K562 (cell line): ENCODE data around the gene SNX1. TPM values are rescaled to one million over a fixed set of nuclear protein-coding genes. Genes with fewer than 3 reads are reported as not detected.

Experiments used
- AFF1 ChIP-seq, 2 experiments: fragments of 450-650 bp; IDR thresholded peaks; 2 replicates each; pipeline ENCODE4 v1.6.1; 2018; ENCODE audit warnings: mild to moderate bottlenecking in 2 of 2, low read depth in 1 of 2; ENCODE audit not compliant: partially characterized antibody in 2 of 2
- BHLHE40 ChIP-seq: IDR thresholded peaks from 2 replicates; pipeline ENCODE4 v1.6.1; 2011; ENCODE audit warnings: low read length, improper control_type of control experiment
- CREBBP ChIP-seq: IDR thresholded peaks from one replicate; pipeline ENCODE4 v1.6.1; 2012; ENCODE audit warnings: low read depth, mild to moderate bottlenecking, control low read depth, inconsistent platforms, low read length
- HOMEZ ChIP-seq: fragments of 250-450 bp; sonication (Bioruptor Pico); IDR thresholded peaks from 2 replicates; pipeline ENCODE4 v1.4.0; 2020; ENCODE audit warnings: mild to moderate bottlenecking, moderate library complexity
- MAFF ChIP-seq: IDR thresholded peaks from 2 replicates; pipeline ENCODE4 v1.6.1; 2012; ENCODE audit warnings: low read length, improper control_type of control experiment
- MAFK ChIP-seq: IDR thresholded peaks from 2 replicates; pipeline ENCODE4 v1.6.1; 2011; ENCODE audit warnings: low read length, improper control_type of control experiment
- NCOA1 ChIP-seq: fragments of 450-650 bp; IDR thresholded peaks from 2 replicates; pipeline ENCODE4 v1.6.1; 2016; ENCODE audit warnings: low read depth
- PCBP1 ChIP-seq: fragments of 200-400 bp; formaldehyde crosslinking; IDR thresholded peaks from 2 replicates; pipeline ENCODE4 v1.6.1; 2018; ENCODE audit warnings: mild to moderate bottlenecking, low read depth, low read length; ENCODE audit not compliant: poor library complexity, severe bottlenecking
- RBM17 ChIP-seq: fragments of 200-400 bp; formaldehyde crosslinking; IDR thresholded peaks from 2 replicates; pipeline ENCODE4 v1.6.1; 2017; ENCODE audit warnings: low read depth, mild to moderate bottlenecking, low read length, borderline replicate concordance
- SMC3 ChIP-seq: conservative IDR thresholded peaks from 2 replicates; pipeline ENCODE4 v1.6.1; 2011; ENCODE audit warnings: low read depth, low read length, improper control_type of control experiment; ENCODE audit not compliant: insufficient read depth
- SP1 ChIP-seq: sonication (generic); formaldehyde crosslinking; IDR thresholded peaks from 2 replicates; pipeline ENCODE4 v1.8.1; 2022; ENCODE audit warnings: mild to moderate bottlenecking, missing genetic modification reagents
- SUPT5H ChIP-seq: fragments of 450-650 bp; IDR thresholded peaks from 2 replicates; pipeline ENCODE4 v1.6.1; 2016
- ZBTB17 ChIP-seq: fragments of 450-650 bp; formaldehyde crosslinking; IDR thresholded peaks from 2 replicates; pipeline ENCODE4 v1.4.0; 2020; ENCODE audit warnings: mild to moderate bottlenecking
- ZNF174 ChIP-seq: fragments of 250-450 bp; sonication (Bioruptor Pico); IDR thresholded peaks from 2 replicates; pipeline ENCODE4 v1.4.0; 2020; ENCODE audit warnings: mild to moderate bottlenecking
- ZNF263 ChIP-seq: sonication (generic); formaldehyde crosslinking; IDR thresholded peaks from 2 replicates; pipeline ENCODE4 v1.8.0; 2022; ENCODE audit warnings: mild to moderate bottlenecking, missing genetic modification reagents, borderline replicate concordance
- ZNF3 ChIP-seq: fragments of 250-450 bp; sonication (Bioruptor Pico); IDR thresholded peaks from 2 replicates; pipeline ENCODE4 v1.5.0; 2021; ENCODE audit warnings: mild to moderate bottlenecking, moderate library complexity
- ZNF561 ChIP-seq: fragments of 450-650 bp; formaldehyde crosslinking; conservative IDR thresholded peaks from 2 replicates; pipeline ENCODE4 v1.4.0; 2020; ENCODE audit warnings: mild to moderate bottlenecking, moderate library complexity
- polyA plus RNA-seq, 8 experiments: library from polyadenylated mRNA; depleted of rRNA in 4 of 8; stranded (reverse) in 5 of 8; unstranded in 3 of 8; fragments of >200 nt; fragmentation: Nextera tagmentation in 2 of 8; fragmentation: Illumina TruSeq in 1 of 8; extraction: Ambion mirVana in 2 of 8; extraction: Trizol in 1 of 8; gene quantifications; 2 replicates each; pipeline versions ENCODE4 v1.2.1 to v1.2.3, GENCODE V29; 2011 to 2014; ENCODE audit warnings: inconsistent platforms in 1 of 8, missing spikeins in 1 of 8
- total RNA-seq, 7 experiments: library from RNA; depleted of rRNA in 6 of 7; stranded (reverse); fragments of >200 nt in 6 of 7; fragmentation: Illumina TruSeq in 2 of 7; extraction: Trizol in 2 of 7; gene quantifications; 2 replicates each; pipeline versions ENCODE4 v1.2.1 to v1.2.3, GENCODE V29; 2011 to 2021; ENCODE audit warnings: low replicate concordance in 1 of 7
- TF ChIP-seq, protein P1 (sequence below): fragments of 250-450 bp; sonication (Bioruptor Pico); IDR thresholded peaks from 2 replicates; pipeline ENCODE4 v1.8.0; 2021; ENCODE audit warnings: mild to moderate bottlenecking, moderate library complexity
- TF ChIP-seq, protein P2 (sequence below), 2 experiments: IDR thresholded peaks; 2 replicates each; pipeline ENCODE4 v1.6.1; 2012; ENCODE audit warnings: improper control_type of control experiment in 2 of 2, low read depth in 2 of 2, low read length in 2 of 2, borderline replicate concordance in 1 of 2

SNX1 gene
- total and polyA plus RNA-seq, 9 of the 15 experiments (the other 6 are each of a cell fraction or from before 2014, with no cell fraction given): 11.0 to 105 (median 59.9) TPM

DNA sequence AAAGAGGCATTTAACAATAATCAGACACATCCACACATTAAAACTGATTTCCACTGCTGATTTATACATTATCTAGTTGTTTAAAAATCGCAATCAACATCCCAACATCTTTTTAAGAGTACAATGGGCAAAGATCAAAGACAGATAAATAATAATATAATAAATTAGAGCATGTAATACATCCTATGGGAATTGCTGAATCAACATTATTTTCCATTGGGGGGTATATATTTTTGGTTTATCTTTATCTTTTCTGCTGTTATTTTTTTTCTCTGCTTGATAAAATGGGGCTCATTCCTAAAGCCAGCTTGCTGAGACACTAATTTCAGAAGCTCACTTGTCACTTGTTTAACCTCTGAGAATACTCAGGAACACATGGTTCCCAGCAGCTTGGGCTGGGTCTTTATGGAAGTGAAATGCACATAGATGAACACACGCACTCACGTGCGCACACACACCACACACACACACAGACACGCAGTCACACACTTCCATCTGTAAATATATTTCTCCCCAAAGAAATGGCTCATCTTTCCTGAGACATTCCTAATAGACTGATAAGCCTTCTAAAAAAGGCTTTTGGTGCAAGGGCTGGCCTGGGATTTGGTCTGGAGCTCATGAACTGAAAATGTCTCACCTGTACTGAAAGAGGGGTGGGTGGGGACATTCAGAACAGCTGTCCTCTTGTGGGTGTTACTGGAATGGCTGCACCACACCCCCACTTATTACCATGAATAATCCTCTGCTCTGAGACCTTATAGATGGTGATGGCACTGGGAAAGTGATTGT, 70.5 kb downstream of the SNX1 start (continued):
- TF ChIP-seq MAFK: peak; percentile 87
- TF ChIP-seq ZNF174 (CRISPR knock-in tag): no peak
- TF ChIP-seq, protein P1, sequence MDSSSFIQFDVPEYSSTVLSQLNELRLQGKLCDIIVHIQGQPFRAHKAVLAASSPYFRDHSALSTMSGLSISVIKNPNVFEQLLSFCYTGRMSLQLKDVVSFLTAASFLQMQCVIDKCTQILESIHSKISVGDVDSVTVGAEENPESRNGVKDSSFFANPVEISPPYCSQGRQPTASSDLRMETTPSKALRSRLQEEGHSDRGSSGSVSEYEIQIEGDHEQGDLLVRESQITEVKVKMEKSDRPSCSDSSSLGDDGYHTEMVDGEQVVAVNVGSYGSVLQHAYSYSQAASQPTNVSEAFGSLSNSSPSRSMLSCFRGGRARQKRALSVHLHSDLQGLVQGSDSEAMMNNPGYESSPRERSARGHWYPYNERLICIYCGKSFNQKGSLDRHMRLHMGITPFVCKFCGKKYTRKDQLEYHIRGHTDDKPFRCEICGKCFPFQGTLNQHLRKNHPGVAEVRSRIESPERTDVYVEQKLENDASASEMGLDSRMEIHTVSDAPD (CRISPR knock-in tag): no peak
- TF ChIP-seq BHLHE40: 0 out of 2 replicates have a peak, but pooled peaks have one; percentile 5
- TF ChIP-seq, protein P2, sequence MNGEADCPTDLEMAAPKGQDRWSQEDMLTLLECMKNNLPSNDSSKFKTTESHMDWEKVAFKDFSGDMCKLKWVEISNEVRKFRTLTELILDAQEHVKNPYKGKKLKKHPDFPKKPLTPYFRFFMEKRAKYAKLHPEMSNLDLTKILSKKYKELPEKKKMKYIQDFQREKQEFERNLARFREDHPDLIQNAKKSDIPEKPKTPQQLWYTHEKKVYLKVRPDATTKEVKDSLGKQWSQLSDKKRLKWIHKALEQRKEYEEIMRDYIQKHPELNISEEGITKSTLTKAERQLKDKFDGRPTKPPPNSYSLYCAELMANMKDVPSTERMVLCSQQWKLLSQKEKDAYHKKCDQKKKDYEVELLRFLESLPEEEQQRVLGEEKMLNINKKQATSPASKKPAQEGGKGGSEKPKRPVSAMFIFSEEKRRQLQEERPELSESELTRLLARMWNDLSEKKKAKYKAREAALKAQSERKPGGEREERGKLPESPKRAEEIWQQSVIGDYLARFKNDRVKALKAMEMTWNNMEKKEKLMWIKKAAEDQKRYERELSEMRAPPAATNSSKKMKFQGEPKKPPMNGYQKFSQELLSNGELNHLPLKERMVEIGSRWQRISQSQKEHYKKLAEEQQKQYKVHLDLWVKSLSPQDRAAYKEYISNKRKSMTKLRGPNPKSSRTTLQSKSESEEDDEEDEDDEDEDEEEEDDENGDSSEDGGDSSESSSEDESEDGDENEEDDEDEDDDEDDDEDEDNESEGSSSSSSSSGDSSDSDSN (IDR thresholded peaks at IDR 0.05; ENCODE audit: borderline replicate concordance in 1 of 2, low read depth in 2 of 2, low read length in 2 of 2): no peak
- no peak for TF ChIP-seq AFF1 (IDR thresholded peaks at IDR 0.05; ENCODE audit: low read depth in 1 of 2, partially characterized antibody in 2 of 2)
- TF ChIP-seq ZNF3 (CRISPR knock-in tag): no peak
- TF ChIP-seq HOMEZ (CRISPR knock-in tag): no peak
- no peak for TF ChIP-seq SMC3
- no peak for TF ChIP-seq CREBBP
- no peak for TF ChIP-seq PCBP1
- 0 out of 2 replicates have a peak, but pooled peaks have one; percentile 25 for TF ChIP-seq SUPT5H
- TF ChIP-seq MAFF: peak; percentile 83
- no peak for TF ChIP-seq SP1
- TF ChIP-seq NCOA1: no peak
- no peak for TF ChIP-seq ZNF263 (CRISPR knock-in tag)
- no peak for TF ChIP-seq ZBTB17 (CRISPR knock-in tag)
- no peak for TF ChIP-seq RBM17
- TF ChIP-seq ZNF561 (CRISPR knock-in tag): no peak
